ENCODE measurements around the gene VPREB1. TPM values are rescaled to one million over a fixed set of nuclear protein-coding genes. Genes with fewer than 3 reads are reported as not detected.

The VPREB1 gene
- total RNA-seq: not detected in 2 replicates

DNA sequence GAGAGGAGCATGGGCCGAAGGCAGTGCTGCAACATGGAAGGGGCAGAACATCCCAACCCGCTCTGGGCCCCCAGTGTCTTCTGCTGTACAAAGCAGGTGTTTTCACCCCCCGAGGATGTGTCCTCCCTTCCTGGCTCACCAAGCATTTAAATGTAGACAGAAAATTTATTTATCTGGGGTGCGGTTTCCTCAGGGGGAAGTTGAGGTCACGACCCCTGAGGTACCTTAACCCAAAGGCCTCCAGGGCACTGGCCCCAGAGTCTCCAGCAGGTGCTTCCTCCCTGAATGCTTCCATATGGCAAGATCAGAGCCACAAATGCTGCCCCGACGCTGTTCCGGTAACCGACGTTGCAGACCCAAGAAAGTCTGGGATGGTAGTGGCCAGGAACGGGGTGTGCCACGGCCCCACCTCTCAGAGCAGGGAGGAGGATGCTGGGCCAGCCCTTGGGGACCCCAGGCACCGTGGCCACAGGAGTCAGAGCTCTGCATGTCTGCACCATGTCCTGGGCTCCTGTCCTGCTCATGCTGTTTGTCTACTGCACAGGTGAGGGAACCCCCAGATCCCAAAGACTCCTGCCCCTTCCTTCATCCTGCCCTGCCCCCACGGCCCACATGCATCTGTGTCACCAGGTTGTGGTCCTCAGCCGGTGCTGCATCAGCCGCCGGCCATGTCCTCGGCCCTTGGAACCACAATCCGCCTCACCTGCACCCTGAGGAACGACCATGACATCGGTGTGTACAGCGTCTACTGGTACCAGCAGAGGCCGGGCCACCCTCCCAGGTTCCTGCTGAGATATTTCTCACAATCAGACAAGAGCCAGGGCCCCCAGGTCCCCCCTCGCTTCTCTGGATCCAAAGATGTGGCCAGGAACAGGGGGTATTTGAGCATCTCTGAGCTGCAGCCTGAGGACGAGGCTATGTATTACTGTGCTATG lies at the start of gene VPREB1:
TSS of gene VPREB1 (plus strand) at position 471 of the 935 bp plus-strand sequence. CDS start at position 499, 28 bp downstream.

All from aortic smooth muscle cell (primary cell).